GM18868 (cell line): ENCODE data around the gene AGRP.

Experiments
- ATAC-seq: cut with Tn5 transposase; IDR thresholded peaks from one replicate; pipeline ENCODE4 v1.9.1; 2021; ENCODE audit warnings: mild to moderate bottlenecking, moderate library complexity; ENCODE audit not compliant: unreplicated experiment

Gene AGRP

GRCh38 chr16:67445913-67446907, 37.1 kb downstream of the AGRP start:
- no peak for ATAC-seq

- ATAC-seq, result no peak
Measured at GRCh38 chr16:67445441-67445912, 37.9 kb downstream of the AGRP start.

- ATAC-seq, result no peak
Measured at GRCh38 chr16:67445126-67445426, 38.3 kb downstream of the AGRP start.

GRCh38 chr16:67444259-67445125, 38.9 kb downstream of the AGRP start:
- no peak for ATAC-seq

GRCh38 chr16:67443265-67443664, 40.1 kb downstream of the AGRP start:
- no peak for ATAC-seq

GRCh38 chr16:67442581-67443255, 40.6 kb downstream of the AGRP start:
- ATAC-seq, result no peak

- ATAC-seq, result no peak
Measured at GRCh38 chr16:67441907-67442306, 41.4 kb downstream of the AGRP start.

- no peak for ATAC-seq
Measured at GRCh38 chr16:67441271-67441753, 42.0 kb downstream of the AGRP start.

- no peak for ATAC-seq
Measured at GRCh38 chr16:67438824-67439393, 44.4 kb downstream of the AGRP start.

GRCh38 chr16:67438098-67438791, 45.1 kb downstream of the AGRP start:
- no peak for ATAC-seq

- ATAC-seq, result no peak
Measured at GRCh38 chr16:67437513-67437912, 45.8 kb downstream of the AGRP start.

- ATAC-seq, result no peak
Measured at GRCh38 chr16:67436640-67437193, 46.6 kb downstream of the AGRP start.

- no peak for ATAC-seq
Measured at GRCh38 chr16:67435758-67436164, 47.6 kb downstream of the AGRP start.

- no peak for ATAC-seq
Measured at GRCh38 chr16:67433131-67433719, 50.1 kb downstream of the AGRP start.
